Hepatocyte (in vitro differentiated cells): ENCODE data around the gene NR2F2. TPM values are rescaled to one million over a fixed set of nuclear protein-coding genes. Genes with fewer than 3 reads are reported as not detected.

Source experiments
- DNase-seq: peaks from one replicate; pipeline ENCODE4 v3.0.0-alpha.2; 2016; ENCODE audit warnings: low spot score
- H2AFZ ChIP-seq: fragments of 200-600 bp; sonication (generic); 2 replicates; pipeline ENCODE4 v1.6.0; 2016; ENCODE audit warnings: antibody characterized with exemption, mild to moderate bottlenecking
- H3K27ac ChIP-seq: fragments of 200-600 bp; sonication (generic); 2 replicates; pipeline ENCODE4 v1.5.1; 2016; ENCODE audit warnings: mild to moderate bottlenecking
- H3K27me3 ChIP-seq: fragments of 200-600 bp; sonication (generic); 2 replicates; pipeline ENCODE4 v1.6.1; 2016
- H3K36me3 ChIP-seq: fragments of 200-600 bp; sonication (generic); replicated peaks from 2 replicates; pipeline ENCODE4 v1.5.1; 2016; ENCODE audit warnings: low read depth; ENCODE audit not compliant: insufficient read depth
- H3K4me1 ChIP-seq: fragments of 200-600 bp; sonication (generic); 2 replicates; pipeline ENCODE4 v1.5.1; 2016; ENCODE audit warnings: mild to moderate bottlenecking, moderate library complexity; ENCODE audit not compliant: insufficient read depth
- H3K4me2 ChIP-seq: fragments of 200-600 bp; sonication (generic); 2 replicates; pipeline ENCODE4 v1.6.0; 2016
- H3K4me3 ChIP-seq: fragments of 200-600 bp; sonication (generic); 2 replicates; pipeline ENCODE4 v1.5.1; 2016; ENCODE audit warnings: mild to moderate bottlenecking
- H3K79me2 ChIP-seq: fragments of 200-600 bp; sonication (generic); 2 replicates; pipeline ENCODE4 v1.6.0; 2017; ENCODE audit warnings: mild to moderate bottlenecking
- H3K9me2 ChIP-seq: fragments of 200-600 bp; sonication (generic); replicated peaks from 2 replicates; pipeline ENCODE4 v1.6.0; 2017; ENCODE audit warnings: mild to moderate bottlenecking; ENCODE audit not compliant: insufficient read depth
- H3K9me3 ChIP-seq: fragments of 200-600 bp; sonication (generic); 2 replicates; pipeline ENCODE4 v1.5.1; 2016; ENCODE audit warnings: low read depth, mild to moderate bottlenecking
- H4K20me1 ChIP-seq: fragments of 200-600 bp; sonication (generic); 2 replicates; pipeline ENCODE4 v1.6.0; 2016; ENCODE audit warnings: mild to moderate bottlenecking; ENCODE audit not compliant: insufficient read depth, poor library complexity, severe bottlenecking
- EZH2 ChIP-seq: fragments of 200-600 bp; sonication (generic); IDR thresholded peaks from 2 replicates; pipeline ENCODE4 v1.6.1; 2016; ENCODE audit warnings: antibody characterized with exemption, mild to moderate bottlenecking, borderline replicate concordance
- EZH2phosphoT487 ChIP-seq: fragments of 200-600 bp; sonication (generic); IDR thresholded peaks from one replicate; pipeline ENCODE4 v1.6.1; 2018; ENCODE audit warnings: antibody characterized with exemption, mild to moderate bottlenecking, low read depth, moderate library complexity; ENCODE audit not compliant: unreplicated experiment, severe bottlenecking
- WGBS: methylation state at CpG from one replicate; pipeline ENCODE4 v1.1.6; 2016; ENCODE audit warnings: low lambda C conversion rate; ENCODE audit errors: missing lambda C conversion rate; 5-methylcytosine and 5-hydroxymethylcytosine counted together
- polyA plus RNA-seq: library from polyadenylated mRNA; unstranded; fragments of >200 nt; fragmentation: Nextera tagmentation; extraction: Ambion mirVana; gene quantifications from 2 replicates; pipeline ENCODE4 v1.2.1, GENCODE V29; 2016
- total RNA-seq: library from RNA; depleted of rRNA; stranded (reverse); fragments of >200 nt; gene quantifications from 2 replicates; pipeline ENCODE4 v1.2.3, GENCODE V29; 2014
- TF ChIP-seq, protein P1 (sequence below): fragments of 200-600 bp; sonication (generic); IDR thresholded peaks from 2 replicates; pipeline ENCODE4 v1.5.1; 2016; ENCODE audit warnings: antibody characterized with exemption, mild to moderate bottlenecking; ENCODE audit not compliant: poor library complexity

NR2F2 gene
- total and polyA plus RNA-seq, 2 experiments from 2014 or later: 23.0 to 27.9 TPM

GRCh38 chr15:96352604-96353405, 22.3 kb downstream of the NR2F2 start:
- Histone ChIP-seq H3K27ac (no peak overlapping the region), H3K4me2 (no peak overlapping the region), H3K27me3 (peaks cover 85% of the 10 kb centered on the region), H3K9me3 (no peaks in the 10 kb centered on the region), H3K36me3 (no peaks in the 10 kb centered on the region), H3K4me1 (peaks cover 5% of the 10 kb centered on the region), H2AFZ (no peak overlapping the region), H4K20me1 (peaks cover 30% of the 10 kb centered on the region), H3K9me2 (no peaks in the 10 kb centered on the region), H3K4me3 (no peak overlapping the region), H3K79me2 (peaks cover 23% of the 10 kb centered on the region)
- DNase-seq: no peak
- 75% methylated on average over 12 of the region's 12 CpGs for WGBS
- TF ChIP-seq, protein P1, sequence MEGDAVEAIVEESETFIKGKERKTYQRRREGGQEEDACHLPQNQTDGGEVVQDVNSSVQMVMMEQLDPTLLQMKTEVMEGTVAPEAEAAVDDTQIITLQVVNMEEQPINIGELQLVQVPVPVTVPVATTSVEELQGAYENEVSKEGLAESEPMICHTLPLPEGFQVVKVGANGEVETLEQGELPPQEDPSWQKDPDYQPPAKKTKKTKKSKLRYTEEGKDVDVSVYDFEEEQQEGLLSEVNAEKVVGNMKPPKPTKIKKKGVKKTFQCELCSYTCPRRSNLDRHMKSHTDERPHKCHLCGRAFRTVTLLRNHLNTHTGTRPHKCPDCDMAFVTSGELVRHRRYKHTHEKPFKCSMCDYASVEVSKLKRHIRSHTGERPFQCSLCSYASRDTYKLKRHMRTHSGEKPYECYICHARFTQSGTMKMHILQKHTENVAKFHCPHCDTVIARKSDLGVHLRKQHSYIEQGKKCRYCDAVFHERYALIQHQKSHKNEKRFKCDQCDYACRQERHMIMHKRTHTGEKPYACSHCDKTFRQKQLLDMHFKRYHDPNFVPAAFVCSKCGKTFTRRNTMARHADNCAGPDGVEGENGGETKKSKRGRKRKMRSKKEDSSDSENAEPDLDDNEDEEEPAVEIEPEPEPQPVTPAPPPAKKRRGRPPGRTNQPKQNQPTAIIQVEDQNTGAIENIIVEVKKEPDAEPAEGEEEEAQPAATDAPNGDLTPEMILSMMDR: no peak
- no peak for TF ChIP-seq EZH2
- TF ChIP-seq EZH2phosphoT487: no peak

GRCh38 chr15:96353416-96353929, 23.0 kb downstream of the NR2F2 start:
- Histone ChIP-seq H3K9me3 (no peaks in the 10 kb centered on the region), H2AFZ (no peak overlapping the region), H3K4me3 (no peak overlapping the region), H3K9me2 (no peaks in the 10 kb centered on the region), H3K79me2 (peaks cover 18% of the 10 kb centered on the region), H3K27ac (no peak overlapping the region), H3K4me1 (peaks cover 5% of the 10 kb centered on the region), H3K27me3 (peaks cover 88% of the 10 kb centered on the region), H3K4me2 (peak overlapping the region; percentile 98), H3K36me3 (no peaks in the 10 kb centered on the region), H4K20me1 (peaks cover 31% of the 10 kb centered on the region)
- TF ChIP-seq EZH2: no peak
- TF ChIP-seq EZH2phosphoT487: no peak
- TF ChIP-seq, protein P1: no peak
- DNase-seq: no peak
- WGBS: 43% methylated on average over 25 of the region's 25 CpGs

GRCh38 chr15:96353930-96354730, 23.6 kb downstream of the NR2F2 start:
- 6% methylated on average over 56 of the region's 67 CpGs for WGBS
- Histone ChIP-seq H3K27me3 (peaks cover 88% of the 10 kb centered on the region), H3K9me3 (no peaks in the 10 kb centered on the region), H3K4me3 (peak overlapping the region; percentile 43), H4K20me1 (peaks cover 31% of the 10 kb centered on the region), H2AFZ (peak overlapping the region; percentile 56), H3K4me1 (peaks cover 5% of the 10 kb centered on the region), H3K27ac (no peak overlapping the region), H3K79me2 (peaks cover 13% of the 10 kb centered on the region), H3K36me3 (no peaks in the 10 kb centered on the region), H3K4me2 (peak overlapping the region; percentile 98), H3K9me2 (no peaks in the 10 kb centered on the region)
- DNase-seq: peak; percentile 61
- TF ChIP-seq, protein P1: peak; percentile 62
- TF ChIP-seq EZH2phosphoT487: no peak
- TF ChIP-seq EZH2: no peak
